ENCODE measurements around the gene VAV3.
"Not testable (repeated sequence)": the region's sequence is repeated elsewhere in the genome, so short reads cannot be mapped to it uniquely, and the experiment has no call there.

The VAV3 gene

DNA sequence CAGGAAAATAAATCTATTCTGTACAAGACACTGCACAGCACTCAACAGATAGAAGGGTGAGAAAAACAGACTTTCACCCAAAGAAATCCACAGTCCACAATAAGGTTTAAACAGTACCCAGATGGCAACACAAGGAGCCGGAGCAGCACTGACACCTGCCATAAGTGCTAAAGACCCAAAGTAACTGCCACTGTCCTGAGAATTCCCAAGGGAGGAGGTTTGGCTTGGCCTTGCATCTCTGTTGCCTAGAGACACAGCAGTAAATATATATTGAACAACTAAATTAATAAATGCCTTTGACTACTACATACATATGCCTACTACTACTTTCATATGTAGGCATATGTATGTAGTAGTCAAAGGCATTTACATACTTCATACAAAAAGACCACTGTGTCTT lies 68.0 kb downstream of the VAV3 start:
- TF ChIP-seq, protein P1, sequence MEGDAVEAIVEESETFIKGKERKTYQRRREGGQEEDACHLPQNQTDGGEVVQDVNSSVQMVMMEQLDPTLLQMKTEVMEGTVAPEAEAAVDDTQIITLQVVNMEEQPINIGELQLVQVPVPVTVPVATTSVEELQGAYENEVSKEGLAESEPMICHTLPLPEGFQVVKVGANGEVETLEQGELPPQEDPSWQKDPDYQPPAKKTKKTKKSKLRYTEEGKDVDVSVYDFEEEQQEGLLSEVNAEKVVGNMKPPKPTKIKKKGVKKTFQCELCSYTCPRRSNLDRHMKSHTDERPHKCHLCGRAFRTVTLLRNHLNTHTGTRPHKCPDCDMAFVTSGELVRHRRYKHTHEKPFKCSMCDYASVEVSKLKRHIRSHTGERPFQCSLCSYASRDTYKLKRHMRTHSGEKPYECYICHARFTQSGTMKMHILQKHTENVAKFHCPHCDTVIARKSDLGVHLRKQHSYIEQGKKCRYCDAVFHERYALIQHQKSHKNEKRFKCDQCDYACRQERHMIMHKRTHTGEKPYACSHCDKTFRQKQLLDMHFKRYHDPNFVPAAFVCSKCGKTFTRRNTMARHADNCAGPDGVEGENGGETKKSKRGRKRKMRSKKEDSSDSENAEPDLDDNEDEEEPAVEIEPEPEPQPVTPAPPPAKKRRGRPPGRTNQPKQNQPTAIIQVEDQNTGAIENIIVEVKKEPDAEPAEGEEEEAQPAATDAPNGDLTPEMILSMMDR (conservative IDR thresholded peaks at IDR 0.05; ENCODE audit: low read depth, low read length): no peak
- H3K4me3 ChIP-seq (ENCODE audit: low read depth, low read length): no peak overlapping the region
- DNase-seq (ENCODE audit: low read depth): no peak

GRCh38 chr1:107896401-107896800 lies 68.6 kb downstream of the VAV3 start:
- no peak for DNase-seq (ENCODE audit: low read depth)
- TF ChIP-seq, protein P1 (conservative IDR thresholded peaks at IDR 0.05; ENCODE audit: low read depth, low read length): no peak
- H3K4me3 ChIP-seq (ENCODE audit: low read depth, low read length): no peak overlapping the region

DNA sequence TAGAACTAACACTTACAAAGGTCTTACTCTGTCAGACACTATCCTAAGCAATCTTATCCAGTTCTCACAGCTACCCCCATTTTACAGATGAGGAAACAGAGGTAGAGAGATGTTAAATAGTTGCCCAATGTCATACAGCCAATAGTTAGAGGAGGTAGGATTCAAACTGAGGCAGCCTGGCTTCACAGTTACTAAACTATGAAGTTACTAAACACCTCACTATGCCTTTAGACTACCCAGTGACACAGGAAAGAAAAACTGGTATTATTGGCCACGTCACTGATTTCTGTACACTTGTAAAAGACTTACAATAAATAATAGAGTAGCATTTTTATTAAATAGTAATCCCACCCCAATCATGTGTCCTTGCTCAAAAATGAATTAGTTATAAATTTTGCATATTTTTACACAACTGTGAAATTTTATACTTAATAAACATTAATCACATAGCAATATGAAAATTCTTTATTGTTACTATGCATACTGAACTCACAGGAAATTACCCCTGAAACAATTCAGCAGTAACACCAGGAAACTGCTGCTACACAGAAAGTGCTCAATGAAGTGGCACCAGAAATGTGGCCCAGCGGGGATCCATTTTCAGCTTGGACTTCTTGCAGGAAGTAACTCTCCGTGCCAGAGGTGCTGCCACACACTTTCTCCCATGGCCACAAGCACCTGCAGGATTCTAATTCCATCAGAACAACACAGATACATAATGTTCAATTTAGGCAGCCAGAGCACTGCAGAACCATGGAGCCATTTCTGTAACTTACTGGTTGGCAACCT lies 69.4 kb downstream of the VAV3 start:
- DNase-seq (ENCODE audit: low read depth): no peak
- H3K4me3 ChIP-seq (ENCODE audit: low read depth, low read length): no peak overlapping the region
- TF ChIP-seq, protein P1 (conservative IDR thresholded peaks at IDR 0.05; ENCODE audit: low read depth, low read length): no peak

- TF ChIP-seq, protein P1 (conservative IDR thresholded peaks at IDR 0.05; ENCODE audit: low read depth, low read length): no peak
- H3K4me3 ChIP-seq (ENCODE audit: low read depth, low read length): no peak overlapping the region
- no peak for DNase-seq (ENCODE audit: low read depth)
These were observed 70.4 kb downstream of the VAV3 start for GRCh38 chr1:107894605-107895004.

DNA sequence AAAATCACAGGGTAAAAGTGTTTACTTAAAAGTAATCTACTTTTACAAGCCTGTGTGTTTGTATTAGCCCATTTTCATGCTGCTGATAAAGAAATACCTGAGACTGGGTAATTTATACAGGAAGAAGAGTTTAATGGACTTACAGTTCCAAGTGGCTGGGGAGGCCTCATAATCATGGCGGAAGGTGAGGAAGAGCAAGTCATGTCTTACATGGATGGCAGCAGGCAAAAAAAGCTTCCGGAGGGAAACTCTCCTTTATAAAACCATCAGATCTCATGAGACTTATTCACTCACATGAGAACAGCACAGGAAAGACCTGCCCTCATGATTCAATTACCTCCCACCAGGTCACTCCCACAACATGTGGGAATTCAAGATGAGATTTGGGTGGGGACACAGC lies 71.6 kb downstream of the VAV3 start:
- not testable (repeated sequence) for DNase-seq (ENCODE audit: low read depth); H3K4me3 ChIP-seq (ENCODE audit: low read depth, low read length)

- no peak for DNase-seq (ENCODE audit: low read depth)
- TF ChIP-seq, protein P1 (conservative IDR thresholded peaks at IDR 0.05; ENCODE audit: low read depth, low read length): no peak
These were observed 75.5 kb downstream of the VAV3 start for GRCh38 chr1:107889524-107889923.

DNA sequence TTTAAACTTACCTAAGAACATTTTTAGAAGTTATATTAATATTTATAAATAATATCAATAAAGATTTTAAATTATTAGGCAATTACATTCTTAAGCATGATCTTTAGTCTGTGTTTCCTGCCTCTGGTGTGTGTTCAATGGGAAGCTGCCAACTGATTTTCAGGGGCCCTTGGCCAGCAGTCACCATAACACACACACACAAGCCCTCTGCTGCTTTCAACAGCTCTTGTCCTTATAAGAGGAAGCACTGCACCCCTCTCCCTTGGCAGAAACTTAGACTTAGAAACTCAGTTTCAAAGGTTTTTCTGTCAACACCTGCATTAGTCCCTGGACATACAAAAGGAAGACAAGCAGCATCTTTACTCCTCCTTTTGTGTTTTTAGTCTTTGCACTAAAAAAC lies 81.4 kb downstream of the VAV3 start:
- DNase-seq (ENCODE audit: low read depth): peak; percentile 67
- TF ChIP-seq, protein P1 (conservative IDR thresholded peaks at IDR 0.05; ENCODE audit: low read depth, low read length): no peak

More at GRCh38 chr1:107889524-107889923, 75.5 kb downstream of the VAV3 start:
- H3K4me3 ChIP-seq (ENCODE audit: low read depth, low read length): no peak overlapping the region

More for the DNA sequence above, 81.4 kb downstream of the VAV3 start:
- no peak overlapping the region for H3K4me3 ChIP-seq (ENCODE audit: low read depth, low read length)
